ENCODE data around the gene MT1E.

- TF ChIP-seq CTCF (IDR thresholded peaks at IDR 0.05; ENCODE audit: low read depth, low read length, poor library complexity, severe bottlenecking) (no peak), EZH2phosphoT487 (IDR thresholded peaks at IDR 0.05; ENCODE audit: borderline replicate concordance, low read length) (no peak)
Observed at GRCh38 chr16:56651586-56651985, 26.0 kb downstream of the MT1E start, which contains the start of gene MT1B.

All from DOHH2 (cell line).